WERI-Rb-1 (cell line): ENCODE measurements around the gene CREBRF.
A peak's percentile ranks its signal among the peaks of the same experiment; 100 is the strongest.

Source experiments
- DNase-seq: peaks from one replicate; pipeline ENCODE4 v3.0.0-alpha.2; 2020
- H3K27ac ChIP-seq: fragments of 250-450 bp; sonication (Bioruptor Pico); 2 replicates; pipeline ENCODE4 v1.5.1; 2020; ENCODE audit warnings: mild to moderate bottlenecking, moderate library complexity
- H3K27me3 ChIP-seq: fragments of 250-450 bp; sonication (Bioruptor Pico); 2 replicates; pipeline ENCODE4 v1.5.1; 2021; ENCODE audit warnings: mild to moderate bottlenecking, low read depth, moderate library complexity; ENCODE audit not compliant: insufficient read depth, severe bottlenecking
- H3K36me3 ChIP-seq: fragments of 250-450 bp; sonication (Bioruptor Pico); 2 replicates; pipeline ENCODE4 v1.5.1; 2020; ENCODE audit warnings: mild to moderate bottlenecking, moderate library complexity
- H3K4me3 ChIP-seq: 2 replicates; pipeline ENCODE4 v1.5.1; 2011; ENCODE audit warnings: low read depth, mild to moderate bottlenecking, control low read depth, low read length
- H3K9me3 ChIP-seq: fragments of 250-450 bp; sonication (Bioruptor Pico); 2 replicates; pipeline ENCODE4 v1.5.1; 2021; ENCODE audit warnings: mild to moderate bottlenecking, moderate library complexity; ENCODE audit not compliant: severe bottlenecking
- CTCF ChIP-seq: IDR thresholded peaks from 2 replicates; pipeline ENCODE4 v1.5.1; 2011; ENCODE audit warnings: low read depth, mild to moderate bottlenecking, control low read depth, inconsistent platforms, low read length

Gene CREBRF

GRCh38 chr5:173057062-173057924 lies 1.1 kb downstream of the CREBRF start:
- Histone ChIP-seq H3K27ac (peak overlapping the region; percentile 72), H3K9me3 (no peaks in the 10 kb centered on the region), H3K4me3 (peak overlapping the region; percentile 68), H3K27me3 (no peaks in the 10 kb centered on the region), H3K36me3 (no peaks in the 10 kb centered on the region)
- no peak for TF ChIP-seq CTCF
- DNase-seq, result peak; percentile 99

- H3K27ac ChIP-seq, result no peak overlapping the region
- no peaks in the 10 kb centered on the region for H3K36me3 ChIP-seq
- no peaks in the 10 kb centered on the region for H3K9me3 ChIP-seq
- DNase-seq, result no peak
- TF ChIP-seq CTCF, result no peak
- H3K27me3 ChIP-seq, result no peaks in the 10 kb centered on the region
- no peak overlapping the region for H3K4me3 ChIP-seq
Measured at GRCh38 chr5:173062141-173062540, 6.0 kb downstream of the CREBRF start.

GRCh38 chr5:173065155-173065554 lies 9.0 kb downstream of the CREBRF start:
- DNase-seq, result no peak
- Histone ChIP-seq H3K4me3 (no peak overlapping the region), H3K27ac (no peak overlapping the region), H3K27me3 (no peaks in the 10 kb centered on the region), H3K36me3 (no peaks in the 10 kb centered on the region), H3K9me3 (no peaks in the 10 kb centered on the region)
- TF ChIP-seq CTCF, result no peak

- H3K27ac ChIP-seq, result no peak overlapping the region
- no peak overlapping the region for H3K4me3 ChIP-seq
- no peaks in the 10 kb centered on the region for H3K36me3 ChIP-seq
- no peak for DNase-seq
- no peaks in the 10 kb centered on the region for H3K9me3 ChIP-seq
- no peak for TF ChIP-seq CTCF
- no peaks in the 10 kb centered on the region for H3K27me3 ChIP-seq
Measured at GRCh38 chr5:173069671-173070070, 13.5 kb downstream of the CREBRF start.

- no peak for TF ChIP-seq CTCF
- no peak overlapping the region for H3K4me3 ChIP-seq
- DNase-seq, result no peak
- no peaks in the 10 kb centered on the region for H3K36me3 ChIP-seq
- no peak overlapping the region for H3K27ac ChIP-seq
- no peaks in the 10 kb centered on the region for H3K9me3 ChIP-seq
- no peaks in the 10 kb centered on the region for H3K27me3 ChIP-seq
Measured at GRCh38 chr5:173075137-173075843, 19.1 kb downstream of the CREBRF start.
